GM13977 (cell line): ENCODE measurements around the gene SYNDIG1L.

Source experiments
- DNase-seq: peaks from one replicate; pipeline ENCODE4 v3.0.0; 2012; ENCODE audit warnings: low spot score
- in situ Hi-C: fragments of 300-500 bp; cut with MboI; formaldehyde crosslinking; loops from one replicate; pipeline ENCODE4 v1.12.0; 2022; ENCODE audit warnings: low sequenced_read_pairs, low pct_unique_long_range_greater_than_20kb, mixed read lengths, inconsistent platforms; ENCODE audit not compliant: unreplicated experiment
- TF ChIP-seq, protein P1 (sequence below): IDR thresholded peaks from 2 replicates; pipeline ENCODE4 v1.5.1; 2012; ENCODE audit warnings: mild to moderate bottlenecking, control low read depth; ENCODE audit not compliant: insufficient read depth; ENCODE audit errors: extremely low read depth, missing control alignments

Gene SYNDIG1L

DNA sequence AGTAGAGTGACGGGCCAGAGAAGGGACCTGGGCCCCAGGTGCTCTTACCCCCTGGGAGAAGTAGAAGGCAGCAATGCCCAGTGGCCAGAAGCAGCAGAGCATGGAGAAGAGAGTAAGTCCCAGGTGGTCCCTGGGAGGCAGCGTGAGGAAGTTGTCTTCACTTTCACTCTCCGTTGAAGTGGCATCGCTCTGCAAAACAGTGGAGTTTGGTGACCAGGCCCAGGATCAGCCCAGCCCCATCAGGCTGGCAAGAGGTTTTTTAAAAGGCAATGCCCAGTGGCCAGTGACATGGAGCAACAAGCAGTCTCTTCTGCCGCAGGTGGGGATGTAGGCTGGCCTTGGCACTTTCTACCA is 18.2 kb downstream of the SYNDIG1L start:
- in situ Hi-C loops = no loop called here
- TF ChIP-seq, protein P1, sequence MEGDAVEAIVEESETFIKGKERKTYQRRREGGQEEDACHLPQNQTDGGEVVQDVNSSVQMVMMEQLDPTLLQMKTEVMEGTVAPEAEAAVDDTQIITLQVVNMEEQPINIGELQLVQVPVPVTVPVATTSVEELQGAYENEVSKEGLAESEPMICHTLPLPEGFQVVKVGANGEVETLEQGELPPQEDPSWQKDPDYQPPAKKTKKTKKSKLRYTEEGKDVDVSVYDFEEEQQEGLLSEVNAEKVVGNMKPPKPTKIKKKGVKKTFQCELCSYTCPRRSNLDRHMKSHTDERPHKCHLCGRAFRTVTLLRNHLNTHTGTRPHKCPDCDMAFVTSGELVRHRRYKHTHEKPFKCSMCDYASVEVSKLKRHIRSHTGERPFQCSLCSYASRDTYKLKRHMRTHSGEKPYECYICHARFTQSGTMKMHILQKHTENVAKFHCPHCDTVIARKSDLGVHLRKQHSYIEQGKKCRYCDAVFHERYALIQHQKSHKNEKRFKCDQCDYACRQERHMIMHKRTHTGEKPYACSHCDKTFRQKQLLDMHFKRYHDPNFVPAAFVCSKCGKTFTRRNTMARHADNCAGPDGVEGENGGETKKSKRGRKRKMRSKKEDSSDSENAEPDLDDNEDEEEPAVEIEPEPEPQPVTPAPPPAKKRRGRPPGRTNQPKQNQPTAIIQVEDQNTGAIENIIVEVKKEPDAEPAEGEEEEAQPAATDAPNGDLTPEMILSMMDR = no peak
- DNase-seq = no peak

DNA sequence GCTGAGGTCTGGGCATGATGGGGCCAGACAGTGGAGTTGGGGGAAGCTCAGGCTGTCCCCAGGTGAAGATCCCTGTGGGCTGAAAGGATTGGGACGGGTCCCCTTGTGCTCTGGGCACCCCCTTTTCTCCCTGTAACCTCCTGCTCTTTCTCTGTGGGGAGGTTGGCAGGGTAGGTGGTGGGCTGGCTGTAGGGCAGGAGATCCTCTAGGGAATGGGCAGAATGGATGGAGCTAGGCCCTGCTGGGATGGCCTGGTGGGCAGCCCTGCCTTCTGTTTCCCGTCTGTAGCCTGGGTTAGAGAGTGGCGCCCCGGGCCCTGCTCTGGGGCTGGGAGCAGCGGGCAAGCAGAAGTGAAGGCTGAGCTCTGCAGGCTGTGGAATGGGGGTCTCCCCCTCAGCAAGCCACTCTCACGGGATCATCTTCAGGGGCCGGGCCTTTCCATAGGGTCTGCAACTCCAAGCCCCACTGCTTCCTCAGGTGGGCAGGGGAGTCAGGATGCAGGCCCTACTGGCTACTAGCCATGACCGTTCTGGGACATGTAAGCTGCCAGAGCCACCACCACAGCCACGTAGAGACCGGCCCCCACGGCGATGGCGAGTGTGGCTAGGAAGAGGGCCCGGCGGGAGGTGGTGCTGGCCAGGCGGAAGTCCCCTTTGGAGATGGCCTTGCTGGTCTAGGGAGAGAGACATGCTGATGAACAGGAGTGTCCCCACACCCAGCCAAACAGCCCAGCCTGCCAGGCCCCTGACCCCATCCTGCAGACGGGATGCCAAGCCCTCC is 18.8 kb downstream of the SYNDIG1L start:
- TF ChIP-seq, protein P1 = no peak
- DNase-seq = no peak
- in situ Hi-C loops = no loop called here

DNA sequence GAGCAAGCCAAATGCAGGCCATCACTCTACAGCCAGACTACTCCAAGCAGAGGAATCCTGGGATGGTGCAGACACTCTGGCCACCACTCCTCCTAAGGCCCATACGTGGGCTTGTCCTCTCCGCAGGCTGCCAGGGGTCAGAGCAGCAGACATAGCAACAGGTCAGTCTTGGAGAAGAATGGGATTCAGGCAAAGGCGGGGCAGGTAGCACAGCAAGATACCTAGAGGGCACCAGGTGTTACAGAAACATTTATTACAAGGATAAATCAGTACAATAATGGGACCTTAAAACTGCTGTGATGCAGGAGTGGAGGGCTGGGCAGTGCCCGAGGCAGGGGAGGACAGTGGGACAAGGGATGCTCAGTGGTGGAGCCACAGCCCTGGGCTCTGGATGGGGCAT is 20.3 kb downstream of the SYNDIG1L start:
- in situ Hi-C loops = no loop called here
- DNase-seq = no peak
- TF ChIP-seq, protein P1 = no peak

DNA sequence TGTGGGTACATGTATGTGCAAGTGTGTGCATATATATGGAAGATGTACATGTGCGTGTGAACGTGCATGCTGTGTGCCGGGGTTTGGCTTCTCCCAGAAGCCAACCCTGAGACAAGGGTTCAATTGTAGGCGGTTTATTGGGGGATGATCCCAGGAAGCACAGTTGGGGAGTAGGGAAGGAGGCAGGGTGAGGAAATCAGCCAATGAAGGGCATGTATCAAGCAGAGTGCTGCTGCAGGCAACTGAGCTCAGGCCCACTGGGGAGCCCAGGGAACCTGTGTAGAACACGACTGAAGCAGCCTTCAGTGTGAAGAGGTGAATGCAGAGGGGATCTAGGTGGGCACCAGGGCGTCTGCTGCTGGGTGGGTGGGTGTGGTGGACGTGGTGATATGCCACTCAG is 21.6 kb downstream of the SYNDIG1L start:
- TF ChIP-seq, protein P1 = no peak
- in situ Hi-C loops = no loop called here
- no peak for DNase-seq

DNA sequence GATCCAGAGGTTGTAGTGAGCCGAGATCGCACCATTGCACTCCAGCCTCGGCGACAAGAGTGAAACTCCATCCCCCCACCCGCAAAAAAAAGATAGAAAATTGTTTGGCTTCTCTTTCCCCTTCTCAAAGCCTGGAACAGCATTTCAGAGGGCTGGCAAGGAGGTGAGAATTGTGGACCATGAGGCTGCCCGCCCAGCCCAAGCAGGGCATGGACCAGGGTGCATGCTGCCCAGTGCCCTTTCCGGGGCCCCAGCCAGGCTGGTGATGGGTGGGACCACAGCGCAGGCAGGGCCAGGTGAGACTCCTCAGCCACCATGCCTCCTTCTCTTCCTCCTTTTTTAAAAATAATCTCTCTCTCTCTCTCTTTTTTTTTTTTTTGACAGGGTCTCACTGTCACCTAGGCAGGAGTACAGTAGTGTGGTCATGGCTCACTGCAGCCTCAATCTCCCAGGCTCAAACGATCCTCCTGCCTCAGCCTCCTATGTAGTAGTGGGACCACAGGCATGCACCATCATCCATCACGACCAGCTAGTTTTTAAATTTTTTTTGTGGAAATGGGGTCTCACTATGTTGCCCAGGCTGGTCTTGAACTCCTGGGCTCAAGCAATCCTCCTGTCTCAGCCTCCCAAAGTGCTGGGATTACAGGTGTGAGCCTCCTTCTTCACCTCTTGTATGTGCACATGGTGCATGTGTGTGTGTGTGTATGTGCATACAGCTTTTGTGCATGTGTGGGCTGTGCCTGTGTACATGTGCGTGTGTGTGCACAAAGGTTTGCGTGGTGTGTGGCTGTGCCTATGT is 22.2 kb downstream of the SYNDIG1L start:
- TF ChIP-seq, protein P1 = no peak
- in situ Hi-C loops = no loop called here
- no peak for DNase-seq

DNA sequence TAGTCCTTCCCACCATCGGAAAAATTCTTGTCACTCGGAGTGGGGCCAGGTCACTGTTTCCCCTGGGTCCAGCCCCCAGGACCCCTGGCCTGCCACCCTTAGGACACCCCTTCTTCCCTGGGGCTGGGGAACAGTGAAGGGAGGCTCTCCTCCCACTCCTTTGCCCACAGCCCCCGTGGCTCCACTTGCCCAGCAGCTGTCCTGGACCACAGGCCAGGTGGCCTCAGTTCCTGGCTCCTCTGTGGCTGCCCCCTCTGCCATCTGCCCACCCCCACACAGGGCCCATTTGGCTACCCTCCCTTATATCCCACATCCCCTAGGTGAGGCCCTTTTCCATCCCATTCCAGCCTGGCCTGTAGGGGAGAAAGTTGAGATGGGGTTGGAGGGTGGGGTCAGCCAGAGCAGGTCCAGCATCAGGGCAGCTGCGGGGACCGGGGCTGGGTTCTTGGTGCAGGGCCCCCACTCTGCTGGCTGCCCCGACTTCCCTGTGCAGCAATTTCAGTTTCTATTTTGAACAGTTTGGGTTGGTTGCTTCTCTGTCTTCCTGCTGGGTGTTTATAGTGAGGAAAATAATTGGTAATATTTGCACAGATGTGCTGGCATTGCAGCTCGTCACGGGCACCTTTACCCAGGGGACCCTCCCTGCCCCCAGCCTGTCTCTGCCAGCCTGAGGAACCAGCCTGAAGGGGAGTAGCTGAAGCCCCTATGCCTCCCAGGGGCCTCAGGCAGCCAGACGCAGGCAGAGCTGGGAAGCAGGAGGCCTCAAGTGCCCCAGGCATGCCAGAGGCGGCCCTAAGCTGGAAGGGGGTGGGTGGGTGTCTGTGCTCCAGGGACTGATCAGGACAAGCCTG is 23.4 kb downstream of the SYNDIG1L start:
- TF ChIP-seq, protein P1 = no peak
- in situ Hi-C loops = no loop called here
- DNase-seq = no peak
